Fibroblast of lung (primary cell): ENCODE data around the gene SLK. TPM values are rescaled to one million over a fixed set of nuclear protein-coding genes. Genes with fewer than 3 reads are reported as not detected.

Source experiments
- DNase-seq, 2 donors: peaks; one replicate each; pipeline versions ENCODE4 v3.0.0 to v3.0.0-alpha.2; 2010; ENCODE audit warnings: low read depth in 2 of 2
- H2AFZ ChIP-seq: 2 replicates; pipeline ENCODE4 v1.5.1; 2012; ENCODE audit warnings: low read length, control low read depth, inconsistent platforms
- H3K27ac ChIP-seq: 2 replicates; pipeline ENCODE4 v1.5.1; 2011; ENCODE audit warnings: low read length, control low read depth; ENCODE audit not compliant: insufficient read depth
- H3K27me3 ChIP-seq: 2 replicates; pipeline ENCODE4 v1.5.1; 2011; ENCODE audit warnings: mild to moderate bottlenecking, low read length; ENCODE audit not compliant: control insufficient read depth, insufficient read depth
- H3K36me3 ChIP-seq: 2 replicates; pipeline ENCODE4 v1.5.1; 2011; ENCODE audit warnings: low read length; ENCODE audit not compliant: control insufficient read depth, insufficient read depth
- H3K4me1 ChIP-seq: 2 replicates; pipeline ENCODE4 v1.5.1; 2011; ENCODE audit warnings: low read length; ENCODE audit not compliant: control insufficient read depth, insufficient read depth; ENCODE audit errors: extremely low read depth
- H3K4me2 ChIP-seq: 2 replicates; pipeline ENCODE4 v1.5.1; 2011; ENCODE audit warnings: low read length, control low read depth; ENCODE audit not compliant: insufficient read depth; ENCODE audit errors: extremely low read depth
- H3K4me3 ChIP-seq, 4 experiments: fragments of 200-600 bp in 1 of 4; sonication (generic) in 1 of 4; replicated peaks in 1 of 4; 2 replicates each; pipeline ENCODE4 v1.5.1; 2011 to 2016; ENCODE audit warnings: low read length in 4 of 4, low read depth in 3 of 4, mild to moderate bottlenecking in 3 of 4, control low read depth in 2 of 4, inconsistent platforms in 1 of 4, mixed read lengths in 1 of 4; ENCODE audit not compliant: insufficient read depth in 1 of 4; ENCODE audit errors: control extremely low read depth in 1 of 4
- H3K79me2 ChIP-seq: 2 replicates; pipeline ENCODE4 v1.5.1; 2012; ENCODE audit warnings: mild to moderate bottlenecking, low read length, inconsistent platforms; ENCODE audit not compliant: control insufficient read depth, insufficient read depth
- H3K9ac ChIP-seq: 2 replicates; pipeline ENCODE4 v1.5.1; 2011; ENCODE audit warnings: mild to moderate bottlenecking, low read length, control low read depth; ENCODE audit not compliant: insufficient read depth
- H3K9me3 ChIP-seq: 2 replicates; pipeline ENCODE4 v1.5.1; 2012; ENCODE audit warnings: low read depth, low read length; ENCODE audit not compliant: control insufficient read depth, insufficient read depth
- H4K20me1 ChIP-seq: 2 replicates; pipeline ENCODE4 v1.5.1; 2011; ENCODE audit warnings: low read length; ENCODE audit not compliant: control insufficient read depth, insufficient read depth; ENCODE audit errors: extremely low read depth
- EZH2 ChIP-seq: IDR thresholded peaks from 2 replicates; pipeline ENCODE4 v1.5.1; 2012; ENCODE audit warnings: low read length, control low read depth, mild to moderate bottlenecking; ENCODE audit errors: missing control alignments
- polyA plus RNA-seq, 2 donors: library from polyadenylated mRNA; depleted of rRNA in 1 of 2; stranded (reverse) in 1 of 2; unstranded in 1 of 2; fragments of >200 nt; gene quantifications; 2 replicates each; pipeline ENCODE4 v1.2.1, GENCODE V29; 2011 to 2012; ENCODE audit warnings: missing spikeins in 1 of 2
- total RNA-seq: library from RNA; depleted of rRNA; stranded (reverse); fragments of >200 nt; gene quantifications from 2 replicates; pipeline ENCODE4 v1.2.1, GENCODE V29; 2014
- TF ChIP-seq, protein P1 (sequence below), 2 donors: IDR thresholded peaks in 1 of 2; conservative IDR thresholded peaks in 1 of 2; 1 replicate in 1 of 2; 2 replicates in 1 of 2; pipeline ENCODE4 v1.5.1; 2011 to 2012; ENCODE audit warnings: low read length in 2 of 2, control low read depth in 1 of 2, inconsistent platforms in 1 of 2, low read depth in 1 of 2, mild to moderate bottlenecking in 1 of 2

The SLK gene
- total and polyA plus RNA-seq, 2 donors (not counting 1 experiment from before 2014, with no cell fraction given) = 18.2 to 63.1 TPM

DNA sequence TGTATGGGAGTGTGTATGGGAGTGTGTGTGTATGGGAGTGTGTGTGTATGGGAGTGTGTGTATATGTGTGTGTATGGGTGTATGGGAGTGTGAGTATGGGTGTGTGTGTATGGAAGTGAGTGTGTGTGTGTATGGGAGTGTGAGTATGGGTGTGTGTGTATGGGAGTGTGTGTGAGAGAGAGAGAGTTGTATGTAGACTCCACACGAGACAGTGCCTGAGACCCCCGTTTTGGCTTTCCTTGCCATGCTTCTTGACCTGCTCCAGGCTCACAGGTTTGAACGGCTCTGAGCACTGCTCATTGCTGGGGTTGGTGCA, 69.1 kb downstream of the SLK start:
- Histone ChIP-seq H3K36me3 (peaks cover 1% of the 10 kb centered on the region), H3K79me2 (no peaks in the 10 kb centered on the region), H3K4me3 (no peak overlapping the region), H2AFZ (no peak overlapping the region), H3K27ac (no peak overlapping the region), H3K4me2 (no peak overlapping the region), H4K20me1 (no peaks in the 10 kb centered on the region), H3K4me1 (no peaks in the 10 kb centered on the region), H3K27me3 (no peaks in the 10 kb centered on the region), H3K9ac (no peak overlapping the region), H3K9me3 (no peaks in the 10 kb centered on the region)
- TF ChIP-seq EZH2 = no peak
- TF ChIP-seq, protein P1, sequence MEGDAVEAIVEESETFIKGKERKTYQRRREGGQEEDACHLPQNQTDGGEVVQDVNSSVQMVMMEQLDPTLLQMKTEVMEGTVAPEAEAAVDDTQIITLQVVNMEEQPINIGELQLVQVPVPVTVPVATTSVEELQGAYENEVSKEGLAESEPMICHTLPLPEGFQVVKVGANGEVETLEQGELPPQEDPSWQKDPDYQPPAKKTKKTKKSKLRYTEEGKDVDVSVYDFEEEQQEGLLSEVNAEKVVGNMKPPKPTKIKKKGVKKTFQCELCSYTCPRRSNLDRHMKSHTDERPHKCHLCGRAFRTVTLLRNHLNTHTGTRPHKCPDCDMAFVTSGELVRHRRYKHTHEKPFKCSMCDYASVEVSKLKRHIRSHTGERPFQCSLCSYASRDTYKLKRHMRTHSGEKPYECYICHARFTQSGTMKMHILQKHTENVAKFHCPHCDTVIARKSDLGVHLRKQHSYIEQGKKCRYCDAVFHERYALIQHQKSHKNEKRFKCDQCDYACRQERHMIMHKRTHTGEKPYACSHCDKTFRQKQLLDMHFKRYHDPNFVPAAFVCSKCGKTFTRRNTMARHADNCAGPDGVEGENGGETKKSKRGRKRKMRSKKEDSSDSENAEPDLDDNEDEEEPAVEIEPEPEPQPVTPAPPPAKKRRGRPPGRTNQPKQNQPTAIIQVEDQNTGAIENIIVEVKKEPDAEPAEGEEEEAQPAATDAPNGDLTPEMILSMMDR (conservative IDR thresholded peaks at IDR 0.05 in 1 of 2, IDR thresholded peaks at IDR 0.05 in 1 of 2; ENCODE audit: low read depth in 1 of 2, low read length in 2 of 2) = no peak
- no peak for DNase-seq

GRCh38 chr10:104036518-104037260, 69.7 kb downstream of the SLK start:
- Histone ChIP-seq H3K9me3 (no peaks in the 10 kb centered on the region), H3K79me2 (no peaks in the 10 kb centered on the region), H4K20me1 (no peaks in the 10 kb centered on the region), H3K9ac (no peak overlapping the region), H2AFZ (no peak overlapping the region), H3K4me2 (no peak overlapping the region), H3K27ac (no peak overlapping the region), H3K4me3 (no peak overlapping the region), H3K4me1 (no peaks in the 10 kb centered on the region), H3K27me3 (no peaks in the 10 kb centered on the region), H3K36me3 (peaks cover 1% of the 10 kb centered on the region)
- TF ChIP-seq, protein P1 (conservative IDR thresholded peaks at IDR 0.05 in 1 of 2, IDR thresholded peaks at IDR 0.05 in 1 of 2; ENCODE audit: low read depth in 1 of 2, low read length in 2 of 2) = no peak
- no peak for TF ChIP-seq EZH2
- DNase-seq = no peak

DNA sequence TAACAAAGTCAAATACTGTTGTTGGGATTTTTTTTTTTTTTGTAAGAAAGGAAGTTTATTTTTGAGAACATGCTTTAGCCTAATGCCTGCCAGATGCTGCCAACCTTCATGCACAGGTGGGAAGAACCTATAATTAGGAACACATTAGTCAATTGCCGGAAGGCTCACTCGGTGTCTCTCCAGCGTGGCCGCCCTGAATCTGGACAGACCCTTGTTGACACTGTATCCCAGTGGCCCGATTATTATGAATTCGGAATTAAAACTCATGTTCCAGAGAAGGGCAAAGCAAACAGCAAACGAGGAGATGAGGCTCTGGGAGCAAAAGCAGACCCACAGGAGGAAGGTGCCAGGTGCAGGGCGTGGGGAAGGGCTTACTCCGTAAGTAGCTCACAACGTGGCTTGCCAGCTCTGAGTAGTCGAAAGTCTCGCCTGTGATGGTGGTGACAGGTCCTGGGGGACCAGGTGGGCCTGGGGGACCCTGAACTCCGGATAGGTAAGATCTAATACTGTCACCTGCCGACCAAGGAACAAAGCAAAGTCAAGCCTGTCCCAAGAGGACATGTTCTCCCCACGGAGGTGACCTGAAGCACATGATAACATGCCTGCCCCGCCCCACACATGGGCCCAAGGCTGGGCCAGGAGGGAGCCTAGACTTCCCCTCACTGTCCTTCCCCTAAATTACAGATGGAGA, 70.5 kb downstream of the SLK start:
- H4K20me1 ChIP-seq = no peaks in the 10 kb centered on the region
- H3K27me3 ChIP-seq = no peaks in the 10 kb centered on the region
- no peak overlapping the region for H3K4me3 ChIP-seq
- H3K27ac ChIP-seq = no peak overlapping the region
- no peaks in the 10 kb centered on the region for H3K4me1 ChIP-seq
- peaks cover 1% of the 10 kb centered on the region for H3K36me3 ChIP-seq
- no peaks in the 10 kb centered on the region for H3K9me3 ChIP-seq
- no peak overlapping the region for H3K4me2 ChIP-seq
- no peaks in the 10 kb centered on the region for H3K79me2 ChIP-seq
- H2AFZ ChIP-seq = no peak overlapping the region
- TF ChIP-seq EZH2 = no peak
- TF ChIP-seq, protein P1 (conservative IDR thresholded peaks at IDR 0.05 in 1 of 2, IDR thresholded peaks at IDR 0.05 in 1 of 2; ENCODE audit: low read depth in 1 of 2, low read length in 2 of 2) = no peak
- no peak for DNase-seq
- H3K9ac ChIP-seq = no peak overlapping the region
